Measurements from ENCODE around the gene MLLT6.

MLLT6 gene

GRCh38 chr17:38751144-38751807 is 46.2 kb downstream of the MLLT6 start:
- no peak for TF ChIP-seq POLR2A (IDR thresholded peaks at IDR 0.05; ENCODE audit: low read depth, low read length)
- FAIRE-seq (no peak), DNase-seq (ENCODE audit: insufficient read length, low spot score) (no peak)

- TF ChIP-seq POLR2A (IDR thresholded peaks at IDR 0.05; ENCODE audit: low read depth, low read length), result peak; percentile 50; the same call in 1 of the 2 replicates
- FAIRE-seq (no peak), DNase-seq (ENCODE audit: insufficient read length, low spot score) (peak; percentile 66)
Observed at GRCh38 chr17:38751808-38752307, 46.8 kb downstream of the MLLT6 start.

GRCh38 chr17:38752308-38753070 is 47.4 kb downstream of the MLLT6 start, which contains the start of gene PSMB3:
PSMB3 (plus strand) TSS chr17:38752741; CDS start chr17:38752827, 86 bp downstream.
- TF ChIP-seq POLR2A (IDR thresholded peaks at IDR 0.05; ENCODE audit: low read depth, low read length), result peak; percentile 52
- FAIRE-seq, result no peak
- peak; percentile 95 for DNase-seq (ENCODE audit: insufficient read length, low spot score)

GRCh38 chr17:38753071-38753506 is 48.0 kb downstream of the MLLT6 start:
- DNase-seq (ENCODE audit: insufficient read length, low spot score) (no peak), FAIRE-seq (no peak)
- TF ChIP-seq POLR2A (IDR thresholded peaks at IDR 0.05; ENCODE audit: low read depth, low read length), result no peak

GRCh38 chr17:38761612-38762011 is 56.5 kb downstream of the MLLT6 start:
- no peak for TF ChIP-seq POLR2A (IDR thresholded peaks at IDR 0.05; ENCODE audit: low read depth, low read length)
- FAIRE-seq, result no peak
- no peak for DNase-seq (ENCODE audit: insufficient read length, low spot score)

- TF ChIP-seq POLR2A (IDR thresholded peaks at IDR 0.05; ENCODE audit: low read depth, low read length), result no peak
- DNase-seq (ENCODE audit: insufficient read length, low spot score) (no peak), FAIRE-seq (no peak)
Observed at GRCh38 chr17:38762231-38762630, 57.2 kb downstream of the MLLT6 start.

- no peak for TF ChIP-seq POLR2A (IDR thresholded peaks at IDR 0.05; ENCODE audit: low read depth, low read length)
- no peak for DNase-seq (ENCODE audit: insufficient read length, low spot score)
- FAIRE-seq, result no peak
Observed at GRCh38 chr17:38766341-38766740, 61.3 kb downstream of the MLLT6 start.

GRCh38 chr17:38768417-38768816 is 63.3 kb downstream of the MLLT6 start:
- DNase-seq (ENCODE audit: insufficient read length, low spot score) (no peak), FAIRE-seq (no peak)
- no peak for TF ChIP-seq POLR2A (IDR thresholded peaks at IDR 0.05; ENCODE audit: low read depth, low read length)

- DNase-seq (ENCODE audit: insufficient read length, low spot score) (no peak), FAIRE-seq (no peak)
- no peak for TF ChIP-seq POLR2A (IDR thresholded peaks at IDR 0.05; ENCODE audit: low read depth, low read length)
Observed at GRCh38 chr17:38773258-38773657, 68.2 kb downstream of the MLLT6 start.

GRCh38 chr17:38777641-38778250 is 72.7 kb downstream of the MLLT6 start:
- no peak for TF ChIP-seq POLR2A (IDR thresholded peaks at IDR 0.05; ENCODE audit: low read depth, low read length)
- DNase-seq (ENCODE audit: insufficient read length, low spot score), result no peak
- FAIRE-seq, result no peak

Measured in H54 (cell line).